DMS 273 (cell line): ENCODE measurements around the gene F2.

Source experiments
- DNase-seq: peaks from one replicate; lab custom pipeline; 2025; ENCODE audit not compliant: unreplicated experiment; lab: John Stamatoyannopoulos, UW

Gene F2

GRCh38 chr11:46738887-46739286 lies 19.9 kb downstream of the F2 start:
- DNase-seq, result peak; percentile 6

- DNase-seq, result no peak
Observed at GRCh38 chr11:46741600-46742484, 22.8 kb downstream of the F2 start.

- DNase-seq, result no peak
Observed at GRCh38 chr11:46743043-46743442, 24.0 kb downstream of the F2 start.

GRCh38 chr11:46743693-46744339 lies 24.8 kb downstream of the F2 start:
- no peak for DNase-seq

- no peak for DNase-seq
Observed at GRCh38 chr11:46745328-46745727, 26.3 kb downstream of the F2 start.

- DNase-seq, result no peak
Observed at GRCh38 chr11:46745995-46746394, 27.0 kb downstream of the F2 start.

- no peak for DNase-seq
Observed at GRCh38 chr11:46747150-46747549, 28.1 kb downstream of the F2 start.

- no peak for DNase-seq
Observed at GRCh38 chr11:46755962-46756361, 36.9 kb downstream of the F2 start.

- DNase-seq, result no peak
Observed at GRCh38 chr11:46759196-46759595, 40.2 kb downstream of the F2 start.

- DNase-seq, result no peak
Observed at GRCh38 chr11:46760429-46761128, 41.6 kb downstream of the F2 start.

- no peak for DNase-seq
Observed at GRCh38 chr11:46761807-46762206, 42.8 kb downstream of the F2 start.

- no peak for DNase-seq
Observed at GRCh38 chr11:46762248-46762647, 43.2 kb downstream of the F2 start.

- DNase-seq, result no peak
Observed at GRCh38 chr11:46766656-46767055, 47.6 kb downstream of the F2 start.

- no peak for DNase-seq
Observed at GRCh38 chr11:46769636-46770221, 50.7 kb downstream of the F2 start.

GRCh38 chr11:46776878-46777277 lies 57.9 kb downstream of the F2 start:
- DNase-seq, result no peak

GRCh38 chr11:46778416-46778815 lies 59.4 kb downstream of the F2 start:
- DNase-seq, result no peak
